ENCODE measurements around the gene CYP19A1.

The CYP19A1 gene

DNA sequence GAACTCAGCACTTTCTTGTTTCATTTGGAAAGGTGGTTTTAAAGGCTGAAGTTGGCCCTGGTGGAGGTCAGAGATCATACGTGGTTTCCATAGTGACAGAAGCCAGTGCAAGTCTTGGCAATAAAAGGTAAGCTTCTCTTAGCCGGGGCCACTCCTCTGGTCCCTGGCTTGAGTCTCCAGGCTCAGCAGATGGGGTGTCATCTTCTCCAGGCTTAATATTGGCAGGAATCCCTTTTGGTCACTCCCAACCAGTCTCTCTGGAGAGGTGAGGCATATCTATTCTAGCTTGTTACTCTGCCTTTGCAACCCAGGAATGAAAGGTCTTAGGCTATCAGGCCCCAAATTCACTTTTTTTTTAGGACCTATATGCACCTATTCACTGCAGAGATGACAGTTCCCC is 4.8 kb downstream of the CYP19A1 start:
- Histone ChIP-seq H3K4me1 (ENCODE audit: control insufficient read depth in 1 of 2, insufficient read depth in 1 of 2, low read depth in 1 of 2, low read length in 1 of 2) (peaks cover 4 to 22% of the 10 kb centered on the region in 2 experiments), H3K27me3 (no peaks in the 10 kb centered on the region), H3K9me3 (no peaks in the 10 kb centered on the region), H3K36me3 (no peaks in the 10 kb centered on the region), H3K4me3 (ENCODE audit: low read depth in 1 of 2, low read length in 1 of 2) (no peak overlapping the region), H3K27ac (no peak overlapping the region)
- TF ChIP-seq, protein P1, sequence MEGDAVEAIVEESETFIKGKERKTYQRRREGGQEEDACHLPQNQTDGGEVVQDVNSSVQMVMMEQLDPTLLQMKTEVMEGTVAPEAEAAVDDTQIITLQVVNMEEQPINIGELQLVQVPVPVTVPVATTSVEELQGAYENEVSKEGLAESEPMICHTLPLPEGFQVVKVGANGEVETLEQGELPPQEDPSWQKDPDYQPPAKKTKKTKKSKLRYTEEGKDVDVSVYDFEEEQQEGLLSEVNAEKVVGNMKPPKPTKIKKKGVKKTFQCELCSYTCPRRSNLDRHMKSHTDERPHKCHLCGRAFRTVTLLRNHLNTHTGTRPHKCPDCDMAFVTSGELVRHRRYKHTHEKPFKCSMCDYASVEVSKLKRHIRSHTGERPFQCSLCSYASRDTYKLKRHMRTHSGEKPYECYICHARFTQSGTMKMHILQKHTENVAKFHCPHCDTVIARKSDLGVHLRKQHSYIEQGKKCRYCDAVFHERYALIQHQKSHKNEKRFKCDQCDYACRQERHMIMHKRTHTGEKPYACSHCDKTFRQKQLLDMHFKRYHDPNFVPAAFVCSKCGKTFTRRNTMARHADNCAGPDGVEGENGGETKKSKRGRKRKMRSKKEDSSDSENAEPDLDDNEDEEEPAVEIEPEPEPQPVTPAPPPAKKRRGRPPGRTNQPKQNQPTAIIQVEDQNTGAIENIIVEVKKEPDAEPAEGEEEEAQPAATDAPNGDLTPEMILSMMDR (IDR thresholded peaks at IDR 0.05): no peak

DNA sequence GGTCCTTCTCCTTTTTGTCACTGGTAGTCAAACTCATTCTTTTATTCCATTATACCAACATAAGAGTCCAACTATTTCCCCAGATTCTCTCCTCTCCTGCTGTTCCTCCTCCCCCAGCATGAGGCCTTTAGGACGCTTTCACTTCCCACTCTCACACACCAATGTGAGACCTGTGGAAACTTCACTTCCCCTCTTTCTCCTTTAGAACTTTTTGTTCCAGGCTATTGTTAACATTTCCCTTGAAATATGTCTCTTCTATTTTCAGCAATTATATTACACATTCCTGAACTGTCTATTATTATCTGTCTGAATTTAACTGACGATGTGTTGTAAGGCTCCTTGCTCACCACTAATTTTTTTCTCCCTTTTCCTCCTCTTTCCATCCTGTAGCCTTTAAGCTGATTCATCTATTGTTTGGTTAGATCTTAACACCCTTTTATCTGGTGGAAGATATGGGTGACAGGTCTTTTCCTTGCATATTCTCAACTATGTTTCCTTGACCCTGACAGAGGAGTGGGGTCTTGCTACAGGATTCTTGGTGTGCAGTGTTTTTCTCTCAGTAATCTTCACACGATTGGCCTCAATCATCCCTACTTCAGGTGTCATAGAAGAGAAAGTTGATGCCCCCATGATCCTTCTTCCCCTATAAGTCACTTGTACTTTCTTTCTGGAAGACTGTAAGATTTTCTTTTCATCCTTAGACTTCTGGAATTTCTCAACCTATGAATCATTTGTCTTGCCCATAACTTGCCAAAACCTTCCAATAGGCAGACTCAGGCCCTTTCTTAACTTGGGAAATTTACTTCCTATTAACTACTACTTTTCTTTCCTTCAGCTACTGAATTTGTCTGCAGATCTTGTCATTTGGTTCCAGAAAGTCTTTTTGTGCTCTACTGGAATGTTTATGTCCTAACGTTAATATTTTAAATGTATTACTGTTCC is 5.9 kb downstream of the CYP19A1 start:
- H3K9me3 ChIP-seq: no peaks in the 10 kb centered on the region
- no peak overlapping the region for H3K27ac ChIP-seq
- H3K36me3 ChIP-seq: no peaks in the 10 kb centered on the region
- no peaks in the 10 kb centered on the region for H3K27me3 ChIP-seq
- H3K4me3 ChIP-seq (ENCODE audit: low read depth in 1 of 2, low read length in 1 of 2): no peak overlapping the region
- TF ChIP-seq, protein P1 (IDR thresholded peaks at IDR 0.05): no peak
- H3K4me1 ChIP-seq (ENCODE audit: control insufficient read depth in 1 of 2, insufficient read depth in 1 of 2, low read depth in 1 of 2, low read length in 1 of 2): peaks cover 4 to 22% of the 10 kb centered on the region in 2 experiments

DNA sequence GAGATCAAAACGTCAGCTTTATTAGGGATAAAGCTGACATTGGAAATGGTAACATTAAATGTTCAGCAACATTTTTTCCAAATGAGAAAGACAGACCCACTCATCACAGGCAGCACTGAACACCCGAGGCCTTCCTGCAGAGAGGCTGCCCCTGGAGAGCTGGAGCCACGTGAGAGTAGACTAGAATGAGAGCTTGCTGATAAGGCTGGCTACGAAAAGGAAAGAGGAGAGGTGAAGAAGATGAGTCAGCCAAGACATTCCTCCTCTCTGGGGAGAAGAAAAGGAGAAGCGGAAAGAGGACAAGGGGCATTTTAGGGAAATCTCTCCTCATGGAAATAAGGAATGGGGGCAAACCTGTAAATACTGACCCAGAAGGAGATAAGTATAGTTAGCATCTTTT is 7.3 kb downstream of the CYP19A1 start:
- Histone ChIP-seq H3K27ac (no peak overlapping the region), H3K36me3 (no peaks in the 10 kb centered on the region), H3K4me1 (ENCODE audit: control insufficient read depth in 1 of 2, insufficient read depth in 1 of 2, low read depth in 1 of 2, low read length in 1 of 2) (peaks cover 4 to 22% of the 10 kb centered on the region in 2 experiments), H3K4me3 (ENCODE audit: low read depth in 1 of 2, low read length in 1 of 2) (no peak overlapping the region), H3K27me3 (no peaks in the 10 kb centered on the region), H3K9me3 (no peaks in the 10 kb centered on the region)
- TF ChIP-seq, protein P1 (IDR thresholded peaks at IDR 0.05): no peak

DNA sequence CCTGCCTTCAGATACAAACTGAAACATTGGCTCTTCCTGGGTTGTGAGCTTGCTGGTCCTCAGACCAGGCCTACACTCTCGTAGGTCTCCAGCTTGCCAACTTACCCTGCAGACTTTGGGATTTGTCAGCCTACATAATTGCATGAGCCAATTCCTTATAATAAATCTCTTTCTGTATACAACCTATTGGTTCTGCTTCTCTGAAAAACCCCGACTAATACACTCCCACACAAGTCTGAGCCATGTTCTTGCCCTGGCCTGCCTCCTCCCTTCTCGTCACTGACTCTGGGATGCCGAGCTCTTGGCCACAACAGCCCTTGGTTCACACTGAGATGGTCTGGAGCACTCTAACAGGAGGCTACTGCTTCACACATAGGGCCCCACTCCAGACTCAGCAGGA is 9.5 kb downstream of the CYP19A1 start:
- Histone ChIP-seq H3K9me3 (no peaks in the 10 kb centered on the region), H3K27me3 (no peaks in the 10 kb centered on the region), H3K4me1 (ENCODE audit: control insufficient read depth in 1 of 2, insufficient read depth in 1 of 2, low read depth in 1 of 2, low read length in 1 of 2) (peaks cover 4 to 9% of the 10 kb centered on the region in 2 experiments), H3K27ac (no peak overlapping the region), H3K4me3 (ENCODE audit: low read depth in 1 of 2, low read length in 1 of 2) (no peak overlapping the region), H3K36me3 (no peaks in the 10 kb centered on the region)
- TF ChIP-seq, protein P1 (IDR thresholded peaks at IDR 0.05): no peak

DNA sequence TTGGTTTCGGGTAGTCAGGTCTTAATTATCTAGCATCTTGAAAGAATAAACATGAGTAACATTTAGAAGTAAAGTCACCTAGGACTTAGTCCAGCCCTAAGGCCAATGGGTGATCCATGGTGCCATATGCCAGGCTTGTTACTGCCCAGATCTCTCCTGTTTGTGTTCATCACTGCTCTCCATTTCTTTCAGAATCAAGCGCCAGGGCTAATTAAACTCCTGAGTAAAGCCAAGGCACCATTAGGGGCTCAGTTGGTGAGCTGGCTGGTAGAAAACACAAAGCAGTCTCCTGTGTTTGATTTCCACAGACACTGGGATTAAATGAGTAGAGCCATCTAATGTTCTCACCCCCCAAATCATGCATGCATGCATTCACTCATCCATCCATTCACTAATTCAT is 11.3 kb downstream of the CYP19A1 start:
- no peaks in the 10 kb centered on the region for H3K9me3 ChIP-seq
- peaks cover 14 to 18% of the 10 kb centered on the region in 2 experiments for H3K4me1 ChIP-seq (ENCODE audit: control insufficient read depth in 1 of 2, insufficient read depth in 1 of 2, low read depth in 1 of 2, low read length in 1 of 2)
- TF ChIP-seq, protein P1 (IDR thresholded peaks at IDR 0.05): no peak
- no peaks in the 10 kb centered on the region for H3K27me3 ChIP-seq
- H3K27ac ChIP-seq: no peak overlapping the region
- H3K4me3 ChIP-seq (ENCODE audit: low read depth in 1 of 2, low read length in 1 of 2): no peak overlapping the region
- no peaks in the 10 kb centered on the region for H3K36me3 ChIP-seq

Measured in neutrophil (primary cell).